GM12891 (cell line): ENCODE results near the gene TMSB10.

Source experiments
- PAX5 ChIP-seq: IDR thresholded peaks from 2 replicates; pipeline ENCODE4 v1.6.1; 2011; ENCODE audit warnings: low read length, moderate library complexity, mild to moderate bottlenecking; ENCODE audit not compliant: insufficient read depth, severe bottlenecking
- POLR2A ChIP-seq: IDR thresholded peaks from 2 replicates; pipeline ENCODE4 v1.6.1; 2011; ENCODE audit warnings: low read depth, low read length, control low read depth
- POLR2AphosphoS5 ChIP-seq: IDR thresholded peaks from 2 replicates; pipeline ENCODE4 v1.6.1; 2011; ENCODE audit warnings: low read depth, low read length, control low read depth
- POU2F2 ChIP-seq: IDR thresholded peaks from 2 replicates; pipeline ENCODE4 v1.6.1; 2011; ENCODE audit warnings: low read depth, mild to moderate bottlenecking, control low read depth, low read length, moderate library complexity
- SPI1 ChIP-seq: IDR thresholded peaks from 2 replicates; pipeline ENCODE4 v1.6.1; 2011; ENCODE audit warnings: low read depth, low read length, control low read depth
- TAF1 ChIP-seq: IDR thresholded peaks from 2 replicates; pipeline ENCODE4 v1.6.1; 2011; ENCODE audit warnings: low read depth, low read length, control low read depth

DNA sequence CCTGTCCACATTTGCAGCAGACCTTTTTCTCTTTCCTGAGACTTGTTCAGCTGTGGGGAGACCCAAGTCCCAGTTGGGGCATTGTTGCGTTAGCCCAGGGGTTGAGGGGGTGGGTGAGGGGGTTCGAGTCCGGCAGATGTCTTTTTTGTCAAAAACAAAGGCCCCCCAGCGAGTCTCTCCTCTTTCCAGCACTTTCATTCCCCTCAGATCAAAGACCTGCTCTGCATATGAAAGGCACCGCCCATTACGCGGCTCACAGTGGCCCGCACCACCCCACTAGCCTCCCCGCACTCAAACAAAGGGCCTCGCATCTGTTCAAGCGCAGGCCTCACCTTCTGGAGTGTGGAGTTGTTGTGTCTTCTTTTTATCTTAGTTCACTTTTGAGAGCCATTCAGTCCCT lies 49.7 kb upstream of the TMSB10 start:
- no peak for TF ChIP-seq POLR2A
- no peak for TF ChIP-seq SPI1
- no peak for TF ChIP-seq POLR2AphosphoS5
- no peak for TF ChIP-seq TAF1
- TF ChIP-seq PAX5 = no peak
- TF ChIP-seq POU2F2 = no peak
